GM19023 (cell line): Measurements from ENCODE around the gene MKLN1.
"Not testable (repeated sequence)": the region's sequence is repeated elsewhere in the genome, so short reads cannot be mapped to it uniquely, and the experiment has no call there.

Experiments
- ATAC-seq: cut with Tn5 transposase; IDR thresholded peaks from one replicate; pipeline ENCODE4 v1.9.1; 2021; ENCODE audit warnings: mild to moderate bottlenecking, moderate library complexity; ENCODE audit not compliant: unreplicated experiment

Gene MKLN1

GRCh38 chr7:131307627-131308026, 20.0 kb upstream of the MKLN1 start:
- ATAC-seq = no peak

- ATAC-seq = no peak
Measured at GRCh38 chr7:131312838-131313237, 14.8 kb upstream of the MKLN1 start.

- ATAC-seq = no peak
Measured at GRCh38 chr7:131320603-131321002, 7.1 kb upstream of the MKLN1 start.

- ATAC-seq = no peak
Measured at GRCh38 chr7:131321656-131322055, 6.0 kb upstream of the MKLN1 start.

- ATAC-seq = no peak
Measured at GRCh38 chr7:131322061-131322460, 5.6 kb upstream of the MKLN1 start.

- no peak for ATAC-seq
Measured at GRCh38 chr7:131322861-131323260, 4.8 kb upstream of the MKLN1 start.

- no peak for ATAC-seq
Measured at GRCh38 chr7:131325179-131325840, 2.4 kb upstream of the MKLN1 start.

- ATAC-seq = no peak
Measured at GRCh38 chr7:131326576-131326975, 1.1 kb upstream of the MKLN1 start.

- peak; percentile 10 for ATAC-seq
Measured at GRCh38 chr7:131327049-131327625, 539 bp upstream of the MKLN1 start.

GRCh38 chr7:131328377-131329175, 900 bp downstream of the MKLN1 start:
- ATAC-seq = no peak

- ATAC-seq = no peak
Measured at GRCh38 chr7:131329176-131329570, 1.5 kb downstream of the MKLN1 start.

- ATAC-seq = no peak
Measured at GRCh38 chr7:131330299-131330698, 2.6 kb downstream of the MKLN1 start.

GRCh38 chr7:131331806-131332205, 4.1 kb downstream of the MKLN1 start:
- ATAC-seq = no peak

GRCh38 chr7:131332729-131333128, 5.1 kb downstream of the MKLN1 start:
- ATAC-seq = not testable (repeated sequence)

GRCh38 chr7:131335639-131336381, 8.1 kb downstream of the MKLN1 start:
- ATAC-seq = no peak

GRCh38 chr7:131336956-131337355, 9.3 kb downstream of the MKLN1 start:
- no peak for ATAC-seq

- ATAC-seq = no peak
Measured at GRCh38 chr7:131338173-131338572, 10.5 kb downstream of the MKLN1 start.

- no peak for ATAC-seq
Measured at GRCh38 chr7:131338691-131339390, 11.2 kb downstream of the MKLN1 start.

GRCh38 chr7:131341690-131342089, 14.0 kb downstream of the MKLN1 start:
- no peak for ATAC-seq

GRCh38 chr7:131342864-131343442, 15.3 kb downstream of the MKLN1 start:
- ATAC-seq = no peak
